Fibroblast of skin of right biceps (primary cell): ENCODE measurements around the gene ZNF688.
"Not testable (repeated sequence)": the region's sequence is repeated elsewhere in the genome, so short reads cannot be mapped to it uniquely, and the experiment has no call there.

ENCODE experiments used
- DNase-seq: peaks from one replicate; pipeline ENCODE4 v3.0.0-alpha.2; 2013

Gene ZNF688

GRCh38 chr16:30571445-30572322 is at the start of gene ZNF688:
Gene ZNF688, minus strand, starts transcription at chr16:30571714. Its CDS starts 85 bp downstream, at chr16:30571629.
- peak; percentile 98 for DNase-seq

GRCh38 chr16:30620169-30620568 is 48.7 kb upstream of the ZNF688 start:
- DNase-seq = no peak

- no peak for DNase-seq
Observed at GRCh38 chr16:30619638-30620037, 48.1 kb upstream of the ZNF688 start.

- no peak for DNase-seq
Observed at GRCh38 chr16:30619202-30619601, 47.7 kb upstream of the ZNF688 start.

- no peak for DNase-seq
Observed at GRCh38 chr16:30615358-30616091, 44.0 kb upstream of the ZNF688 start.

- peak; percentile 98 for DNase-seq
Observed at GRCh38 chr16:30609926-30610839, 38.7 kb upstream of the ZNF688 start, which contains the start of gene ZNF689. Gene ZNF689, minus strand, starts transcription at chr16:30610389. Its CDS starts 348 bp downstream, at chr16:30610041.

GRCh38 chr16:30609002-30609925 is 37.8 kb upstream of the ZNF688 start:
- peak; percentile 52 for DNase-seq

- no peak for DNase-seq
Observed at GRCh38 chr16:30606004-30606403, 34.5 kb upstream of the ZNF688 start.

- no peak for DNase-seq
Observed at GRCh38 chr16:30605158-30605557, 33.6 kb upstream of the ZNF688 start.

- no peak for DNase-seq
Observed at GRCh38 chr16:30604316-30604947, 32.9 kb upstream of the ZNF688 start.

- DNase-seq = no peak
Observed at GRCh38 chr16:30603945-30604315, 32.4 kb upstream of the ZNF688 start.

GRCh38 chr16:30602616-30603277 is 31.2 kb upstream of the ZNF688 start:
- DNase-seq = peak; percentile 20

- no peak for DNase-seq
Observed at GRCh38 chr16:30601966-30602365, 30.5 kb upstream of the ZNF688 start.

GRCh38 chr16:30600929-30601328 is 29.4 kb upstream of the ZNF688 start:
- no peak for DNase-seq

- DNase-seq = no peak
Observed at GRCh38 chr16:30600215-30600614, 28.7 kb upstream of the ZNF688 start.

GRCh38 chr16:30592871-30593270 is 21.4 kb upstream of the ZNF688 start:
- DNase-seq = no peak

- DNase-seq = not testable (repeated sequence)
Observed at GRCh38 chr16:30590869-30591268, 19.4 kb upstream of the ZNF688 start.

- not testable (repeated sequence) for DNase-seq
Observed at GRCh38 chr16:30589582-30589981, 18.1 kb upstream of the ZNF688 start.

- DNase-seq = no peak
Observed at GRCh38 chr16:30588651-30589050, 17.1 kb upstream of the ZNF688 start.

- DNase-seq = peak; percentile 99
Observed at GRCh38 chr16:30585400-30586191, 14.1 kb upstream of the ZNF688 start, which contains the start of gene ZNF785. Gene ZNF785, minus strand, starts transcription at chr16:30585697. Its CDS starts 86 bp downstream, at chr16:30585611.
